Mucosa of descending colon (tissue), 3 donors: ENCODE measurements around the gene GJA5. TPM values are rescaled to one million over a fixed set of nuclear protein-coding genes. Genes with fewer than 3 reads are reported as not detected.

Experiments used
- ATAC-seq: fragments of 200-7000 bp; cut with Tn5 transposase; one replicate; pipeline ENCODE4 v1.9.1; 2020; ENCODE audit warnings: mild to moderate bottlenecking, moderate library complexity
- DNase-seq, 3 donors: peaks; one replicate each; pipeline ENCODE4 v3.0.0-alpha.2; 2020
- H3K36me3 ChIP-seq: fragments of 200-600 bp; one replicate; pipeline ENCODE4 v1.8.0; 2021; ENCODE audit warnings: low read depth, mild to moderate bottlenecking
- H3K4me1 ChIP-seq: fragments of 200-600 bp; one replicate; pipeline ENCODE4 v1.8.0; 2021; ENCODE audit warnings: low read depth, mild to moderate bottlenecking
- H3K4me3 ChIP-seq: fragments of 200-600 bp; one replicate; pipeline ENCODE4 v1.8.0; 2021; ENCODE audit warnings: mild to moderate bottlenecking
- H3K9me3 ChIP-seq: fragments of 200-600 bp; one replicate; pipeline ENCODE4 v1.8.0; 2021; ENCODE audit warnings: mild to moderate bottlenecking
- CTCF ChIP-seq: fragments of 200-600 bp; IDR thresholded peaks from one replicate; pipeline ENCODE4 v1.8.0; 2022; ENCODE audit warnings: antibody characterized with exemption, mild to moderate bottlenecking
- intact Hi-C, 2 donors: fragments of 100-400 bp; cut with DNase I in 1 of 2; cut with micrococcal nuclease in 1 of 2; formaldehyde crosslinking; loops; one replicate each; pipeline versions ENCODE4 v1.11.0 to v1.11.1; 2022; cut with DNase I, micrococcal nuclease
- total RNA-seq, 3 donors: library from RNA; stranded (reverse); fragmentation: NEBNext Ultra II Directional in 2 of 3; extraction: Animal tissue kit (Norgen Biotek cat#: 25700) in 2 of 3; gene quantifications; one replicate each; pipeline versions ENCODE4 v1.2.1 to v1.2.4, GENCODE V29; 2021 to 2023
- donor health status: DM: no; HTN: no; CAD: no; lungs with moderate emphysema.
- donor health status: DM: no; HTN: no; CAD: no.
- donor health status: DM: no; HTN: yes; CAD: no.

The GJA5 gene
- total RNA-seq, 3 donors from 2014 or later = 1.3 to 7.7 (median 3.0) TPM

- no peaks in the 10 kb centered on the region for H3K9me3 ChIP-seq
- no peak for DNase-seq
These were observed 34.2 kb downstream of the GJA5 start for GRCh38 chr1:147726168-147726567.

DNA sequence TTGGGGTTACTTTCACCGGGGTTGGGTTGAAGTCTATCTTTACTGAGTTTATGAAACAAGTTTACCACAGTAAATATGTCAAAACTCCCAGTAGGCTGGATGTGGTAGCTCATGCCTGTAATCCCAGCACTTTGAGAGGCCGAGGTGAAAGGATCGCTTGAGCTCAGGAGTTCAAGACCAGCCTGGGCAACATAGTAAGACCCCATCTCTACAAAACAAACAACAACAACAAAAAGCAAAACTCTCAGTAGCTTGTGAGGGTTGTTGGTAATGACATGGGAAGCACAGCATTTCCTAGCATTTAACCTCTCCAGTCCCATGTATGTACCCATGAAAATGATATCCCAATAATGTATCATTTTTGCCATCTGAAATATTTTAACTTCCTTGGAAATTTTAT is 34.7 kb downstream of the GJA5 start:
- H3K4me1 ChIP-seq = no peaks in the 10 kb centered on the region
- DNase-seq = no peak
- no peak for TF ChIP-seq CTCF
- H3K4me3 ChIP-seq = no peak overlapping the region
- intact Hi-C loops = no loop called here
- no peak for ATAC-seq
- no peaks in the 10 kb centered on the region for H3K9me3 ChIP-seq
- no peaks in the 10 kb centered on the region for H3K36me3 ChIP-seq

More at GRCh38 chr1:147726168-147726567, 34.2 kb downstream of the GJA5 start:
- no peak for TF ChIP-seq CTCF
- H3K4me3 ChIP-seq = no peak overlapping the region
- H3K36me3 ChIP-seq = no peaks in the 10 kb centered on the region
- no peak for ATAC-seq
- intact Hi-C loops = no loop called here
- H3K4me1 ChIP-seq = no peaks in the 10 kb centered on the region

DNA sequence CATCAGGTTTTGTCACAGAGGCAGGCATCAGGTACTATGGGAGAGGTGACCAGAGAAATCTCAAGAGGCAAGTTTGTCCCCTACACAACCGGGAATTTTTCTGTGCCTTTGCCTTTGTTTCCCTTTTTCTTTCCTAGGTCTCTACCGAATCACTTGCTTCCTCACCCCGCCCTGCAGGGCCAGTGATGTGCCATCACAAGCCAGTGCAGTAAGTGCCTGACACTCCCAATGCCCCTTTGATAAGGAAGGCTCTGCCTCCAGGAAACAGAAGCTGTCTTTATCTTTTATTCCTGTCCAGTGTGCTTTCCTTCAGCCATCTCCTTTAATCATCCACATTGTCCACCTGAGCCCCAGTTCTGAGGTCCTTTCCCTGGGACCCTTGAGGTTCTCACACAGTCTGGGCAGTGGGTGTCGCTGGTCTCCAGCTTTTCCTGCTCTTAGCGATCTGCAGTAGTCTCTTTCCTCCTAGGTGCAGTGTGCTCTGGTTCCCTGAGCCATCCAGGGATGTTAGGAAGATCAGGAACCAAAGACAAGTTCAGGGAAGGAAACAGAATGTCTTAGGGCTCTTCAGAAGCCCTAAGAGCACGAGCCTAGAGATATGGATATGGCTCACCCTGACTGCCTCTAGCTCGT is 36.6 kb downstream of the GJA5 start:
- ATAC-seq (peak; percentile 76), DNase-seq (peak; percentile 24 to 54 (median 40))
- no peaks in the 10 kb centered on the region for H3K4me1 ChIP-seq
- H3K4me3 ChIP-seq = no peak overlapping the region
- TF ChIP-seq CTCF = no peak
- H3K36me3 ChIP-seq = no peaks in the 10 kb centered on the region
- no peaks in the 10 kb centered on the region for H3K9me3 ChIP-seq
- intact Hi-C loops = loop anchor here in 1 of 2 donors (5.0 kb wide), 1 partner anchor 168 kb away; no protein-coding TSS in a partner anchor

GRCh38 chr1:147722124-147722523 is 38.3 kb downstream of the GJA5 start:
- H3K9me3 ChIP-seq = no peaks in the 10 kb centered on the region
- ATAC-seq (no peak), DNase-seq (no peak)
- intact Hi-C loops = loop anchor here in 1 of 2 donors (5.0 kb wide), 1 partner anchor 170 kb away; no protein-coding TSS in a partner anchor
- no peak for TF ChIP-seq CTCF
- H3K36me3 ChIP-seq = no peaks in the 10 kb centered on the region
- H3K4me3 ChIP-seq = no peak overlapping the region
- no peaks in the 10 kb centered on the region for H3K4me1 ChIP-seq

GRCh38 chr1:147721716-147722115 is 38.7 kb downstream of the GJA5 start:
- intact Hi-C loops = loop anchor here in 1 of 2 donors (5.0 kb wide), 1 partner anchor 171 kb away; no protein-coding TSS in a partner anchor
- TF ChIP-seq CTCF = no peak
- ATAC-seq (no peak), DNase-seq (no peak)
- no peak overlapping the region for H3K4me3 ChIP-seq
- no peaks in the 10 kb centered on the region for H3K9me3 ChIP-seq
- H3K36me3 ChIP-seq = no peaks in the 10 kb centered on the region
- H3K4me1 ChIP-seq = no peaks in the 10 kb centered on the region
